ENCODE data around the gene FAM13B. TPM values are rescaled to one million over a fixed set of nuclear protein-coding genes. Genes with fewer than 3 reads are reported as not detected.

The FAM13B gene
- total and polyA plus RNA-seq, 9 donors = 16.4 to 25.8 (median 20.0) TPM

Other genes with a start within 250 kb of the FAM13B start
- gene MYOT, start 165.2 kb downstream of the FAM13B start, total RNA-seq = 125 TPM
- gene MYOT, start 165.2 kb downstream of the FAM13B start, polyA plus RNA-seq (ENCODE audit: insufficient read depth in 1 of 8, insufficient read length in 8 of 8, low replicate concordance in 1 of 8) = 100 to 1,000 TPM; 165 to 257 (median 216) TPM
- gene PKD2L2, start 143.6 kb downstream of the FAM13B start, total RNA-seq = 1.2 TPM
- under 1 TPM; 0.21 to 0.94 (median 0.46) TPM for gene PKD2L2, start 143.6 kb downstream of the FAM13B start, polyA plus RNA-seq (ENCODE audit: insufficient read depth in 1 of 8, insufficient read length in 8 of 8, low replicate concordance in 1 of 8)
- gene WNT8A, start 51.0 kb upstream of the FAM13B start, total RNA-seq = not detected
- gene WNT8A, start 51.0 kb upstream of the FAM13B start, polyA plus RNA-seq (ENCODE audit: insufficient read depth in 1 of 8, insufficient read length in 8 of 8, low replicate concordance in 1 of 8) = under 1 TPM in 2 of 8 donors, not detected in 6; 0.08 to 0.36 TPM
- gene NME5, start 106.3 kb upstream of the FAM13B start, total RNA-seq = 0.44 TPM
- 1 to 10 TPM in 2 of 8 donors, under 1 TPM in 6; 0.53 to 1.2 (median 0.65) TPM for gene NME5, start 106.3 kb upstream of the FAM13B start, polyA plus RNA-seq (ENCODE audit: insufficient read depth in 1 of 8, insufficient read length in 8 of 8, low replicate concordance in 1 of 8)
- 37.1 TPM for gene BRD8, start 145.6 kb upstream of the FAM13B start, total RNA-seq
- 10 to 100 TPM; 39.3 to 61.4 (median 47.2) TPM for gene BRD8, start 145.6 kb upstream of the FAM13B start, polyA plus RNA-seq (ENCODE audit: insufficient read depth in 1 of 8, insufficient read length in 8 of 8, low replicate concordance in 1 of 8)
- gene KIF20A, start 146.0 kb upstream of the FAM13B start, total RNA-seq = 17.8 TPM
- 10 to 100 TPM; 15.4 to 36.6 (median 23.9) TPM for gene KIF20A, start 146.0 kb upstream of the FAM13B start, polyA plus RNA-seq (ENCODE audit: insufficient read depth in 1 of 8, insufficient read length in 8 of 8, low replicate concordance in 1 of 8)
- gene CDC23, start 180.2 kb upstream of the FAM13B start, total RNA-seq = 32.8 TPM
- 10 to 100 TPM; 31.1 to 37.6 (median 34.4) TPM for gene CDC23, start 180.2 kb upstream of the FAM13B start, polyA plus RNA-seq (ENCODE audit: insufficient read depth in 1 of 8, insufficient read length in 8 of 8, low replicate concordance in 1 of 8)
- gene GFRA3, start 241.5 kb upstream of the FAM13B start, total RNA-seq = 1.9 TPM
- gene GFRA3, start 241.5 kb upstream of the FAM13B start, polyA plus RNA-seq (ENCODE audit: insufficient read depth in 1 of 8, insufficient read length in 8 of 8, low replicate concordance in 1 of 8) = 10 to 100 TPM in 1 of 8 donors, 1 to 10 TPM in 7; 2.4 to 18.2 (median 7.3) TPM

Measured in muscle of leg (tissue), 9 donors.